ENCODE results near the gene ANKRD7. TPM values are rescaled to one million over a fixed set of nuclear protein-coding genes. Genes with fewer than 3 reads are reported as not detected.

Gene ANKRD7
- polyA plus RNA-seq, 1 of the 3 experiments (the other 2 are of a cell fraction) = 0.44 TPM

GRCh38 chr7:118202061-118202460 is 22.4 kb upstream of the ANKRD7 start:
- H3K9me3 ChIP-seq = no peaks in the 10 kb centered on the region
- POLR2A ChIA-PET = no interaction called here
- no peaks in the 10 kb centered on the region for H3F3A ChIP-seq (replicated peaks; ENCODE audit: insufficient read depth)

GRCh38 chr7:118214051-118214832 is 10.3 kb upstream of the ANKRD7 start:
- DNase-seq = peak; percentile 96
- Histone ChIP-seq H2AFZ (ENCODE audit: low read depth) (peak overlapping the region; percentile 93), H3F3A (replicated peaks; ENCODE audit: insufficient read depth) (no peaks in the 10 kb centered on the region), H3K4me1 (ENCODE audit: control insufficient read depth in 1 of 2, insufficient read depth in 2 of 2, low read depth in 1 of 2, low read length in 1 of 2) (peaks cover 0 to 7% of the 10 kb centered on the region in 2 experiments; a peak in 2 of 4 replicates), H4K20me1 (ENCODE audit: insufficient read depth) (no peaks in the 10 kb centered on the region), H3K9ac (peak overlapping the region; percentile 35; the same call in 1 of the 2 replicates), H3K9me3 (no peaks in the 10 kb centered on the region), H3K27ac (ENCODE audit: low read depth in 2 of 2, low read length in 1 of 2) (peak overlapping the region in 1 of 2 experiments; percentile 86; a peak in 2 of 4 replicates), H3K79me2 (ENCODE audit: insufficient read depth) (no peaks in the 10 kb centered on the region), H3K4me3 (ENCODE audit: low read depth in 2 of 2, low read length in 1 of 2) (peak overlapping the region; percentile 72 to 80), H3K9me2 (no peaks in the 10 kb centered on the region), H3K36me3 (replicated peaks in 1 of 2; ENCODE audit: control insufficient read depth in 1 of 2, insufficient read depth in 2 of 2, low read length in 1 of 2) (no peaks in the 10 kb centered on the region), H3K27me3 (ENCODE audit: insufficient read depth) (no peaks in the 10 kb centered on the region), H3K4me2 (peak overlapping the region; percentile 93)
- CTCF ChIA-PET = interaction anchor here (1.1 to 3.1 kb wide), 3 partner anchors 13 to 30 kb away, joined by 3 to 24 read pairs (median 3); no protein-coding TSS in a partner anchor
- POLR2A ChIA-PET = no interaction called here
- WGBS (ENCODE audit: low lambda C conversion rate) = 6% methylated on average over 44 of the region's 49 CpGs
- TF ChIP-seq, protein P1, sequence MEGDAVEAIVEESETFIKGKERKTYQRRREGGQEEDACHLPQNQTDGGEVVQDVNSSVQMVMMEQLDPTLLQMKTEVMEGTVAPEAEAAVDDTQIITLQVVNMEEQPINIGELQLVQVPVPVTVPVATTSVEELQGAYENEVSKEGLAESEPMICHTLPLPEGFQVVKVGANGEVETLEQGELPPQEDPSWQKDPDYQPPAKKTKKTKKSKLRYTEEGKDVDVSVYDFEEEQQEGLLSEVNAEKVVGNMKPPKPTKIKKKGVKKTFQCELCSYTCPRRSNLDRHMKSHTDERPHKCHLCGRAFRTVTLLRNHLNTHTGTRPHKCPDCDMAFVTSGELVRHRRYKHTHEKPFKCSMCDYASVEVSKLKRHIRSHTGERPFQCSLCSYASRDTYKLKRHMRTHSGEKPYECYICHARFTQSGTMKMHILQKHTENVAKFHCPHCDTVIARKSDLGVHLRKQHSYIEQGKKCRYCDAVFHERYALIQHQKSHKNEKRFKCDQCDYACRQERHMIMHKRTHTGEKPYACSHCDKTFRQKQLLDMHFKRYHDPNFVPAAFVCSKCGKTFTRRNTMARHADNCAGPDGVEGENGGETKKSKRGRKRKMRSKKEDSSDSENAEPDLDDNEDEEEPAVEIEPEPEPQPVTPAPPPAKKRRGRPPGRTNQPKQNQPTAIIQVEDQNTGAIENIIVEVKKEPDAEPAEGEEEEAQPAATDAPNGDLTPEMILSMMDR (IDR thresholded peaks at IDR 0.05) = no peak
- 0 out of 2 replicates have a peak, but pooled peaks have one; percentile 10 for TF ChIP-seq SIN3A (IDR thresholded peaks at IDR 0.05; ENCODE audit: borderline replicate concordance, low read depth, low read length)
- TF ChIP-seq NRF1 (IDR thresholded peaks at IDR 0.05; ENCODE audit: low read depth, low read length) = peak; percentile 90
- TF ChIP-seq, protein P2, sequence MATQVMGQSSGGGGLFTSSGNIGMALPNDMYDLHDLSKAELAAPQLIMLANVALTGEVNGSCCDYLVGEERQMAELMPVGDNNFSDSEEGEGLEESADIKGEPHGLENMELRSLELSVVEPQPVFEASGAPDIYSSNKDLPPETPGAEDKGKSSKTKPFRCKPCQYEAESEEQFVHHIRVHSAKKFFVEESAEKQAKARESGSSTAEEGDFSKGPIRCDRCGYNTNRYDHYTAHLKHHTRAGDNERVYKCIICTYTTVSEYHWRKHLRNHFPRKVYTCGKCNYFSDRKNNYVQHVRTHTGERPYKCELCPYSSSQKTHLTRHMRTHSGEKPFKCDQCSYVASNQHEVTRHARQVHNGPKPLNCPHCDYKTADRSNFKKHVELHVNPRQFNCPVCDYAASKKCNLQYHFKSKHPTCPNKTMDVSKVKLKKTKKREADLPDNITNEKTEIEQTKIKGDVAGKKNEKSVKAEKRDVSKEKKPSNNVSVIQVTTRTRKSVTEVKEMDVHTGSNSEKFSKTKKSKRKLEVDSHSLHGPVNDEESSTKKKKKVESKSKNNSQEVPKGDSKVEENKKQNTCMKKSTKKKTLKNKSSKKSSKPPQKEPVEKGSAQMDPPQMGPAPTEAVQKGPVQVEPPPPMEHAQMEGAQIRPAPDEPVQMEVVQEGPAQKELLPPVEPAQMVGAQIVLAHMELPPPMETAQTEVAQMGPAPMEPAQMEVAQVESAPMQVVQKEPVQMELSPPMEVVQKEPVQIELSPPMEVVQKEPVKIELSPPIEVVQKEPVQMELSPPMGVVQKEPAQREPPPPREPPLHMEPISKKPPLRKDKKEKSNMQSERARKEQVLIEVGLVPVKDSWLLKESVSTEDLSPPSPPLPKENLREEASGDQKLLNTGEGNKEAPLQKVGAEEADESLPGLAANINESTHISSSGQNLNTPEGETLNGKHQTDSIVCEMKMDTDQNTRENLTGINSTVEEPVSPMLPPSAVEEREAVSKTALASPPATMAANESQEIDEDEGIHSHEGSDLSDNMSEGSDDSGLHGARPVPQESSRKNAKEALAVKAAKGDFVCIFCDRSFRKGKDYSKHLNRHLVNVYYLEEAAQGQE (IDR thresholded peaks at IDR 0.05; ENCODE audit: low read depth, low read length) = no peak
- TF ChIP-seq POLR2AphosphoS5 (IDR thresholded peaks at IDR 0.05; ENCODE audit: low read depth, low read length) = peak; percentile 95
- no peak for TF ChIP-seq JUND (IDR thresholded peaks at IDR 0.05)
- no peak for TF ChIP-seq RAD21 (IDR thresholded peaks at IDR 0.05; ENCODE audit: low read length)
- TF ChIP-seq FOXJ3 (CRISPR knock-in tag; IDR thresholded peaks at IDR 0.05) = no peak
- TF ChIP-seq RFX5 (IDR thresholded peaks at IDR 0.05; ENCODE audit: low read length) = no peak
- TF ChIP-seq, protein P3, sequence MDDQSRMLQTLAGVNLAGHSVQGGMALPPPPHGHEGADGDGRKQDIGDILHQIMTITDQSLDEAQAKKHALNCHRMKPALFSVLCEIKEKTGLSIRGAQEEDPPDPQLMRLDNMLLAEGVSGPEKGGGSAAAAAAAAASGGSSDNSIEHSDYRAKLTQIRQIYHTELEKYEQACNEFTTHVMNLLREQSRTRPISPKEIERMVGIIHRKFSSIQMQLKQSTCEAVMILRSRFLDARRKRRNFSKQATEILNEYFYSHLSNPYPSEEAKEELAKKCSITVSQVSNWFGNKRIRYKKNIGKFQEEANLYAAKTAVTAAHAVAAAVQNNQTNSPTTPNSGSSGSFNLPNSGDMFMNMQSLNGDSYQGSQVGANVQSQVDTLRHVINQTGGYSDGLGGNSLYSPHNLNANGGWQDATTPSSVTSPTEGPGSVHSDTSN (IDR thresholded peaks at IDR 0.05) = peak; percentile 25; the same call in 1 of the 2 replicates
- TF ChIP-seq RCOR1 (IDR thresholded peaks at IDR 0.05; ENCODE audit: low read length) = no peak
- no peak for TF ChIP-seq GABPA (IDR thresholded peaks at IDR 0.05; ENCODE audit: low read depth)
- peak; percentile 78 for TF ChIP-seq MXI1 (IDR thresholded peaks at IDR 0.05; ENCODE audit: low read depth, low read length)
- TF ChIP-seq, protein P4, sequence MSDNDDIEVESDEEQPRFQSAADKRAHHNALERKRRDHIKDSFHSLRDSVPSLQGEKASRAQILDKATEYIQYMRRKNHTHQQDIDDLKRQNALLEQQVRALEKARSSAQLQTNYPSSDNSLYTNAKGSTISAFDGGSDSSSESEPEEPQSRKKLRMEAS (IDR thresholded peaks at IDR 0.05; ENCODE audit: low read depth) = peak; percentile 80
- TF ChIP-seq CHD2 (IDR thresholded peaks at IDR 0.05; ENCODE audit: low read length, partially characterized antibody) = peak; percentile 35
- TF ChIP-seq NFIC (IDR thresholded peaks at IDR 0.05; ENCODE audit: borderline replicate concordance) = no peak
- no peak for TF ChIP-seq EZH2phosphoT487 (IDR thresholded peaks at IDR 0.05; ENCODE audit: borderline replicate concordance, low read depth)
- TF ChIP-seq EP300 (IDR thresholded peaks at IDR 0.05; ENCODE audit: borderline replicate concordance in 1 of 2, low read depth in 1 of 2, low read length in 1 of 2) = no peak
- no peak for TF ChIP-seq MEF2A (IDR thresholded peaks at IDR 0.05; ENCODE audit: borderline replicate concordance, low read depth)

More at GRCh38 chr7:118202061-118202460, 22.4 kb upstream of the ANKRD7 start:
- Histone ChIP-seq H3K4me2 (no peak overlapping the region), H3K27me3 (ENCODE audit: insufficient read depth) (no peaks in the 10 kb centered on the region), H3K4me1 (ENCODE audit: control insufficient read depth in 1 of 2, insufficient read depth in 2 of 2, low read depth in 1 of 2, low read length in 1 of 2) (no peaks in the 10 kb centered on the region; a peak in 1 of 4 replicates), H3K4me3 (ENCODE audit: low read depth in 2 of 2, low read length in 1 of 2) (no peak overlapping the region), H4K20me1 (ENCODE audit: insufficient read depth) (no peaks in the 10 kb centered on the region), H3K9me2 (no peaks in the 10 kb centered on the region; the same call in 1 of the 2 replicates), H2AFZ (ENCODE audit: low read depth) (no peak overlapping the region; the same call in 1 of the 2 replicates), H3K9ac (no peak overlapping the region), H3K27ac (ENCODE audit: low read depth in 2 of 2, low read length in 1 of 2) (no peak overlapping the region), H3K36me3 (replicated peaks in 1 of 2; ENCODE audit: control insufficient read depth in 1 of 2, insufficient read depth in 2 of 2, low read length in 1 of 2) (no peaks in the 10 kb centered on the region), H3K79me2 (ENCODE audit: insufficient read depth) (no peaks in the 10 kb centered on the region)
- 50% methylated on average over 2 of the region's 2 CpGs for WGBS (ENCODE audit: low lambda C conversion rate)
- CTCF ChIA-PET = no interaction called here
- no peak for DNase-seq
- TF ChIP-seq POLR2AphosphoS5 (IDR thresholded peaks at IDR 0.05; ENCODE audit: low read depth, low read length) (no peak), FOXM1 (IDR thresholded peaks at IDR 0.05; ENCODE audit: low read depth) (no peak), FOSL2 (IDR thresholded peaks at IDR 0.05; ENCODE audit: borderline replicate concordance, low read depth) (no peak)
